HepG2 (cell line): ENCODE results near the gene FRAS1. TPM values are rescaled to one million over a fixed set of nuclear protein-coding genes. Genes with fewer than 3 reads are reported as not detected.

Source experiments
- ATAC-seq: fragments of 200-7000 bp; cut with Tn5 transposase; 3 replicates; pipeline ENCODE4 v1.9.1; 2020; ENCODE audit warnings: mild to moderate bottlenecking, moderate library complexity
- BruUV-seq: library from RNA; stranded (reverse); fragments of 400-500 nt; replicated peaks from 2 replicates; lab custom pipeline; 2021; lab: Mats Ljungman, UMichigan
- CTCF ChIA-PET: fragments of 300-600 bp; formaldehyde crosslinking; extraction: SDS; loops from one replicate; lab custom pipeline; 2021; ENCODE audit warnings: low total read pairs, inconsistent platforms, low intra/inter-chr PET ratio; lab: Yijun Ruan, JAX
- POLR2A ChIA-PET: fragments of 350-600 bp; sonication (Branson Sonifier 250); formaldehyde crosslinking; loops from one replicate; lab custom pipeline; 2020; ENCODE audit warnings: antibody characterized with exemption, inconsistent platforms; lab: Yijun Ruan, JAX
- DNase-seq: peaks from one replicate; pipeline ENCODE4 v3.0.0-alpha.2; 2015; ENCODE audit warnings: low spot score
- FAIRE-seq: peaks from 3 replicates; lab custom pipeline; 2011; peaks lifted over from hg19 to GRCh38; lab: Jason Lieb, UNC
- H2AFZ ChIP-seq: one replicate; pipeline ENCODE4 v1.6.1; 2011; ENCODE audit warnings: low read length, inconsistent platforms
- H3K27ac ChIP-seq: fragments of 300-600 bp; 3 replicates; pipeline ENCODE4 v1.8.0; 2011; ENCODE audit warnings: mixed run types, mild to moderate bottlenecking, mixed read lengths, low read length, inconsistent platforms; ENCODE audit not compliant: insufficient read depth; ENCODE audit errors: extremely low read length
- H3K27me3 ChIP-seq, 2 experiments: fragments of 200-600 bp in 1 of 2; 2 replicates in 1 of 2; 3 replicates in 1 of 2; pipeline versions ENCODE4 v1.6.0 to v1.8.0; 2011; ENCODE audit warnings: low read length in 2 of 2, mild to moderate bottlenecking in 2 of 2, moderate library complexity in 2 of 2, inconsistent platforms in 1 of 2; ENCODE audit not compliant: insufficient read depth in 2 of 2, control insufficient read depth in 1 of 2
- H3K36me3 ChIP-seq, 2 experiments: fragments of 200-600 bp in 1 of 2; replicated peaks in 1 of 2; 2 replicates in 1 of 2; 3 replicates in 1 of 2; pipeline versions ENCODE4 v1.5.1 to v1.8.0; 2011; ENCODE audit warnings: low read length in 2 of 2, inconsistent platforms in 1 of 2; ENCODE audit not compliant: insufficient read depth in 2 of 2, control insufficient read depth in 1 of 2
- H3K4me1 ChIP-seq: 2 replicates; pipeline ENCODE4 v1.5.1; 2012; ENCODE audit warnings: low read length, inconsistent platforms; ENCODE audit not compliant: insufficient read depth
- H3K4me2 ChIP-seq: 2 replicates; pipeline ENCODE4 v1.6.0; 2011; ENCODE audit warnings: low read depth, low read length, inconsistent platforms
- H3K4me3 ChIP-seq, 3 experiments: fragments of 200-600 bp in 1 of 3; sonication (generic), shearing (Covaris generic) in 1 of 3; replicated peaks in 1 of 3; 2 replicates each; pipeline ENCODE4 v1.5.1; 2011 to 2016; ENCODE audit warnings: low read length in 3 of 3, inconsistent platforms in 2 of 3, low read depth in 2 of 3, mild to moderate bottlenecking in 2 of 3, control low read depth in 1 of 3, mixed read lengths in 1 of 3; ENCODE audit not compliant: insufficient read depth in 1 of 3
- H3K79me2 ChIP-seq: one replicate; pipeline ENCODE4 v1.6.1; 2011; ENCODE audit warnings: low read length, inconsistent platforms; ENCODE audit not compliant: insufficient read depth
- H3K9ac ChIP-seq: 2 replicates; pipeline ENCODE4 v1.6.0; 2011; ENCODE audit warnings: mild to moderate bottlenecking, low read depth, low read length, inconsistent platforms; ENCODE audit not compliant: insufficient read depth
- H3K9me3 ChIP-seq: 2 replicates; pipeline ENCODE4 v1.5.1; 2012; ENCODE audit warnings: mild to moderate bottlenecking, low read length
- H4K20me1 ChIP-seq: 2 replicates; pipeline ENCODE4 v1.6.0; 2011; ENCODE audit warnings: inconsistent platforms, mild to moderate bottlenecking, low read length, moderate library complexity; ENCODE audit not compliant: insufficient read depth
- CCDC6 ChIP-seq: sonication (generic); formaldehyde crosslinking; IDR thresholded peaks from 2 replicates; pipeline ENCODE4 v1.8.1; 2022; ENCODE audit warnings: mild to moderate bottlenecking, missing genetic modification reagents, moderate library complexity
- JUN ChIP-seq: sonication (generic); formaldehyde crosslinking; IDR thresholded peaks from 2 replicates; pipeline ENCODE4 v1.4.0; 2020; ENCODE audit warnings: mild to moderate bottlenecking, missing genetic modification reagents
- PTBP1 ChIP-seq: fragments of 200-400 bp; formaldehyde crosslinking; IDR thresholded peaks from 2 replicates; pipeline ENCODE4 v1.6.1; 2018; ENCODE audit warnings: low read length, low read depth; ENCODE audit not compliant: poor library complexity, severe bottlenecking
- SP1 ChIP-seq, 2 experiments: fragments of 450-650 bp in 1 of 2; sonication (generic) in 1 of 2; formaldehyde crosslinking in 1 of 2; IDR thresholded peaks; 2 replicates each; pipeline versions ENCODE4 v1.4.0 to v1.6.1; 2016 to 2020; ENCODE audit warnings: missing genetic modification reagents in 1 of 2
- TSC22D2 ChIP-seq: sonication (generic); formaldehyde crosslinking; IDR thresholded peaks from 2 replicates; pipeline ENCODE4 v1.5.1; 2020; ENCODE audit warnings: missing genetic modification reagents, mild to moderate bottlenecking, borderline replicate concordance
- ZNF781 ChIP-seq: sonication (generic); formaldehyde crosslinking; IDR thresholded peaks from 2 replicates; pipeline ENCODE4 v1.5.1; 2020; ENCODE audit warnings: borderline replicate concordance, mild to moderate bottlenecking, missing genetic modification reagents; ENCODE audit errors: not compliant biosample characterization
- ZNF878 ChIP-seq: sonication (generic); formaldehyde crosslinking; IDR thresholded peaks from 2 replicates; pipeline ENCODE4 v1.8.1; 2023; ENCODE audit warnings: mild to moderate bottlenecking, missing genetic modification reagents, moderate library complexity
- ZNF891 ChIP-seq: sonication (generic); formaldehyde crosslinking; IDR thresholded peaks from 2 replicates; pipeline ENCODE4 v1.5.0; 2020; ENCODE audit warnings: mild to moderate bottlenecking, missing genetic modification reagents
- WGBS: methylation state at CpG from one replicate; pipeline ENCODE4 v1.1.6; 2017; ENCODE audit warnings: low lambda C conversion rate; 5-methylcytosine and 5-hydroxymethylcytosine counted together
- in situ Hi-C: cut with HindIII; loops from 2 replicates; pipeline ENCODE4 v1.10.0; 2017; ENCODE audit warnings: low pct_unique_long_range_greater_than_20kb; ENCODE audit not compliant: extremely low pct_ligation_motif_present
- intact Hi-C: fragments of 100-400 bp; cut with micrococcal nuclease; formaldehyde crosslinking; loops from one replicate; pipeline ENCODE4 v1.10.0; 2022; ENCODE audit not compliant: unreplicated experiment
- polyA plus RNA-seq, 8 experiments: library from polyadenylated mRNA; depleted of rRNA in 3 of 8; stranded (reverse) in 7 of 8; unstranded in 1 of 8; fragments of >200 nt; fragmentation: Illumina TruSeq in 4 of 8; extraction: Trizol in 4 of 8; gene quantifications; 2 replicates each; pipeline versions ENCODE4 v1.2.1 to v1.2.3, GENCODE V29; 2011 to 2016; ENCODE audit warnings: low read depth in 4 of 8, missing spikeins in 1 of 8, mixed read lengths in 1 of 8; ENCODE audit not compliant: insufficient read depth in 1 of 8
- total RNA-seq, 5 experiments: library from RNA; depleted of rRNA; stranded (reverse); fragments of >200 nt; fragmentation: Illumina TruSeq; extraction: Trizol; gene quantifications; 2 replicates each; pipeline ENCODE4 v1.2.3, GENCODE V29; 2016; ENCODE audit warnings: low read depth in 1 of 5
- TF ChIP-seq, protein P1 (sequence below): sonication (generic); formaldehyde crosslinking; IDR thresholded peaks from 2 replicates; pipeline ENCODE4 v1.4.0; 2020; ENCODE audit warnings: missing genetic modification reagents

FRAS1 gene
- total and polyA plus RNA-seq, 2 of the 13 experiments (the other 11 are each of a cell fraction or from before 2014, with no cell fraction given), result 22.5 to 31.6 TPM

DNA sequence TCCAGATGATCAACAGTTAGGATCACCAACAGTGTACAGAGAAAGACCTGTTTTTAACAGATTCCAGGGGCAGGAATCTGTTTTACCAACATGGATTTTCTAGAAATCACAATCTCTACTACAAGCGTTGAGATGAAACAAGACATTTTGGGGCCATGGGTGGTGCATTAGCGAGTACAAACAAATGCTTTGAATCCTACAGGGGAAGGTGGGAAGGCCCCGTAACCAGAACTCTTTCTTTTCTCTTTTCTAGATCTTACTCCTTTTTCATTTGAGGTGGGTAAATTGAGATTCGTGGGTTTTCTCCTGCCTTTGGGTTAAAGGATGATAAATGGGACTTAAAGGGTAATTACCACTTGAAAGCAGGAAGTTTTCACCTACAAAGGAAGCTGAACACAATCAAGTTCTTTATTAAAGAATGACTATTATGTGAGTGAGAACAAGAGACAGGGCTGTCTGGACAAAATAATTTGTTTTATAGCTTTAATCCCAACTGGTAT is 304.5 kb downstream of the FRAS1 start:
- peaks cover 8 to 27% of the 10 kb centered on the region in 2 experiments; a peak in 4 of 5 replicates for H3K36me3 ChIP-seq
- H3K27ac ChIP-seq, result no peak overlapping the region
- no peak for DNase-seq
- 71% methylated on average over 4 of the region's 4 CpGs for WGBS
- no peaks in the 10 kb centered on the region for H3K27me3 ChIP-seq
- no peak overlapping the region for H3K9ac ChIP-seq
- in situ Hi-C loops (no loop called here), intact Hi-C loops (no loop called here)
- ATAC-seq, result no peak
- no TSS peak for BruUV-seq
- H3K4me1 ChIP-seq, result no peaks in the 10 kb centered on the region
- H3K4me3 ChIP-seq, result no peak overlapping the region
- POLR2A ChIA-PET, result no interaction called here
- no peak overlapping the region for H3K4me2 ChIP-seq
- no peak for FAIRE-seq
- H3K9me3 ChIP-seq, result no peaks in the 10 kb centered on the region
- H2AFZ ChIP-seq, result no peak overlapping the region
- no peaks in the 10 kb centered on the region for H4K20me1 ChIP-seq
- CTCF ChIA-PET, result no interaction called here
- TF ChIP-seq CCDC6 (CRISPR knock-in tag) (no peak), ZNF878 (no peak)
- TF ChIP-seq, protein P1, sequence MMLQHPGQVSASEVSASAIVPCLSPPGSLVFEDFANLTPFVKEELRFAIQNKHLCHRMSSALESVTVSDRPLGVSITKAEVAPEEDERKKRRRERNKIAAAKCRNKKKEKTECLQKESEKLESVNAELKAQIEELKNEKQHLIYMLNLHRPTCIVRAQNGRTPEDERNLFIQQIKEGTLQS (CRISPR knock-in tag), result no peak
- H3K79me2 ChIP-seq, result no peaks in the 10 kb centered on the region

DNA sequence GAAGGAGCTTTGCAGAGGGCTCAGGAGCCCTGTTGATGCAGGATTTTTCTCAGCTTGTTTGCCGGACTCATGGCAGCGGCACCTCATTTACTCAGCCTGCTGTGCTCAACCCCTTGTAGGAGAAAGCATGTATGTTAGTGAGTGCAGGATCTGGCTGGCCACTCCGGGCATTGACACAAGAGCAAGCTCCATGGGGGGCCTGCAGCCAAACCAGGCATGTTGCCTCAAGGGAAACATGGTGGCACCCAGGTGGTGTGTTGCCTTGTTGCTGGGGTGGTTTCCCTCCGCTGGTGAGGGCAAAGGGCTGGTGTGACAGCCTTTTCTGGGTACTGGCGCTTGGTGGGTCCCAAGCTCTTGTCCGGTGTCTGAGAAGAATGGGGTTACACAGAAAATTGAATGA is 305.2 kb downstream of the FRAS1 start:
- no peak for FAIRE-seq
- ChIA-PET POLR2A (no interaction called here), CTCF (no interaction called here)
- peaks cover 10 to 29% of the 10 kb centered on the region in 2 experiments; a peak in 4 of 5 replicates for H3K36me3 ChIP-seq
- in situ Hi-C loops (no loop called here), intact Hi-C loops (no loop called here)
- H4K20me1 ChIP-seq, result no peaks in the 10 kb centered on the region
- H3K27ac ChIP-seq, result no peak overlapping the region
- no peak for DNase-seq
- no peaks in the 10 kb centered on the region for H3K27me3 ChIP-seq
- H3K9me3 ChIP-seq, result no peaks in the 10 kb centered on the region
- H3K4me2 ChIP-seq, result no peak overlapping the region
- H3K4me1 ChIP-seq, result no peaks in the 10 kb centered on the region
- H2AFZ ChIP-seq, result no peak overlapping the region
- TF ChIP-seq SP1 (IDR thresholded peaks at IDR 0.05) (no peak), SP1 (CRISPR knock-in tag; IDR thresholded peaks at IDR 0.05) (no peak), PTBP1 (no peak), TSC22D2 (CRISPR knock-in tag) (no peak), JUN (CRISPR knock-in tag) (no peak), ZNF781 (no peak), ZNF891 (CRISPR knock-in tag) (no peak)
- H3K79me2 ChIP-seq, result no peaks in the 10 kb centered on the region
- H3K4me3 ChIP-seq, result no peak overlapping the region
- WGBS, result 98% methylated on average over 6 of the region's 6 CpGs
- H3K9ac ChIP-seq, result no peak overlapping the region
- no peak for ATAC-seq
- BruUV-seq, result no TSS peak
